GM18520 (cell line): Measurements from ENCODE around the gene RRP8.

ENCODE experiments used
- ATAC-seq: cut with Tn5 transposase; IDR thresholded peaks from one replicate; pipeline ENCODE4 v1.9.1; 2021; ENCODE audit not compliant: unreplicated experiment

The RRP8 gene

GRCh38 chr11:6632116-6633073, 29.0 kb upstream of the RRP8 start:
- ATAC-seq: no peak

GRCh38 chr11:6631361-6631890, 28.0 kb upstream of the RRP8 start:
- ATAC-seq: no peak

GRCh38 chr11:6630632-6631291, 27.3 kb upstream of the RRP8 start:
- no peak for ATAC-seq

- no peak for ATAC-seq
Observed at GRCh38 chr11:6629892-6630631, 26.6 kb upstream of the RRP8 start.

GRCh38 chr11:6629573-6629891, 26.1 kb upstream of the RRP8 start:
- no peak for ATAC-seq

- ATAC-seq: no peak
Observed at GRCh38 chr11:6628526-6628925, 25.1 kb upstream of the RRP8 start.

GRCh38 chr11:6627762-6628241, 24.4 kb upstream of the RRP8 start:
- peak; percentile 80 for ATAC-seq

- ATAC-seq: no peak
Observed at GRCh38 chr11:6626971-6627761, 23.8 kb upstream of the RRP8 start.

GRCh38 chr11:6625832-6626420, 22.5 kb upstream of the RRP8 start:
- no peak for ATAC-seq

GRCh38 chr11:6625156-6625831, 21.9 kb upstream of the RRP8 start:
- ATAC-seq: no peak

GRCh38 chr11:6623391-6624363, 20.3 kb upstream of the RRP8 start:
- ATAC-seq: no peak

- no peak for ATAC-seq
Observed at GRCh38 chr11:6622261-6623171, 19.1 kb upstream of the RRP8 start.

- no peak for ATAC-seq
Observed at GRCh38 chr11:6621711-6622211, 18.3 kb upstream of the RRP8 start.

- no peak for ATAC-seq
Observed at GRCh38 chr11:6620636-6621035, 17.2 kb upstream of the RRP8 start.

- peak; percentile 97 for ATAC-seq
Observed at GRCh38 chr11:6619004-6619745, 15.8 kb upstream of the RRP8 start, which contains the start of gene TPP1. Gene TPP1, minus strand, starts transcription at chr11:6619422. Its CDS starts 22 bp downstream, at chr11:6619400.
